ENCODE data around the gene ENTR1.

DNA sequence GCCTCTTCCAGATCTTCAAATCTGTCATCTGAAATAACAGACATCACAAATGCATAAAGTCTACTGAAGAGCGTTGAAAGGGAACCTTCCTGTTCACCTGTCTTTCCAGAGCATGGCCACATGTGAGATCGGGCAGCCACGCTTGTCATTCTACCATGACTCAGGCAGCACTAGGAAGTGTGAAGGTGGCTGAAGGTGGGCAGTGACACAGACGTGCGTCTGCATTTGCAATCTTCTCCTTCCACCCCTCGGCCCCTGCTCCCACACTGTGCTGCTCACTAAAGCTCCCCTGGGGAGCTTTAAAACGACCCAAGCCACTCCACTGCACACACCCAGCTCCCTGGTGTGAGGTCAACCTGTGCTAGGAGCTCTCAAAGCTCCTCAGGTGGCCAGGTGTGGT lies 2.5 kb downstream of the ENTR1 start:
- TF ChIP-seq ZNF837 (tag by site-specific recombination; IDR thresholded peaks at IDR 0.05) = no peak
- TF ChIP-seq, protein P1, sequence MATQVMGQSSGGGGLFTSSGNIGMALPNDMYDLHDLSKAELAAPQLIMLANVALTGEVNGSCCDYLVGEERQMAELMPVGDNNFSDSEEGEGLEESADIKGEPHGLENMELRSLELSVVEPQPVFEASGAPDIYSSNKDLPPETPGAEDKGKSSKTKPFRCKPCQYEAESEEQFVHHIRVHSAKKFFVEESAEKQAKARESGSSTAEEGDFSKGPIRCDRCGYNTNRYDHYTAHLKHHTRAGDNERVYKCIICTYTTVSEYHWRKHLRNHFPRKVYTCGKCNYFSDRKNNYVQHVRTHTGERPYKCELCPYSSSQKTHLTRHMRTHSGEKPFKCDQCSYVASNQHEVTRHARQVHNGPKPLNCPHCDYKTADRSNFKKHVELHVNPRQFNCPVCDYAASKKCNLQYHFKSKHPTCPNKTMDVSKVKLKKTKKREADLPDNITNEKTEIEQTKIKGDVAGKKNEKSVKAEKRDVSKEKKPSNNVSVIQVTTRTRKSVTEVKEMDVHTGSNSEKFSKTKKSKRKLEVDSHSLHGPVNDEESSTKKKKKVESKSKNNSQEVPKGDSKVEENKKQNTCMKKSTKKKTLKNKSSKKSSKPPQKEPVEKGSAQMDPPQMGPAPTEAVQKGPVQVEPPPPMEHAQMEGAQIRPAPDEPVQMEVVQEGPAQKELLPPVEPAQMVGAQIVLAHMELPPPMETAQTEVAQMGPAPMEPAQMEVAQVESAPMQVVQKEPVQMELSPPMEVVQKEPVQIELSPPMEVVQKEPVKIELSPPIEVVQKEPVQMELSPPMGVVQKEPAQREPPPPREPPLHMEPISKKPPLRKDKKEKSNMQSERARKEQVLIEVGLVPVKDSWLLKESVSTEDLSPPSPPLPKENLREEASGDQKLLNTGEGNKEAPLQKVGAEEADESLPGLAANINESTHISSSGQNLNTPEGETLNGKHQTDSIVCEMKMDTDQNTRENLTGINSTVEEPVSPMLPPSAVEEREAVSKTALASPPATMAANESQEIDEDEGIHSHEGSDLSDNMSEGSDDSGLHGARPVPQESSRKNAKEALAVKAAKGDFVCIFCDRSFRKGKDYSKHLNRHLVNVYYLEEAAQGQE (tag by site-specific recombination; IDR thresholded peaks at IDR 0.05) = no peak
- TF ChIP-seq, protein P2, sequence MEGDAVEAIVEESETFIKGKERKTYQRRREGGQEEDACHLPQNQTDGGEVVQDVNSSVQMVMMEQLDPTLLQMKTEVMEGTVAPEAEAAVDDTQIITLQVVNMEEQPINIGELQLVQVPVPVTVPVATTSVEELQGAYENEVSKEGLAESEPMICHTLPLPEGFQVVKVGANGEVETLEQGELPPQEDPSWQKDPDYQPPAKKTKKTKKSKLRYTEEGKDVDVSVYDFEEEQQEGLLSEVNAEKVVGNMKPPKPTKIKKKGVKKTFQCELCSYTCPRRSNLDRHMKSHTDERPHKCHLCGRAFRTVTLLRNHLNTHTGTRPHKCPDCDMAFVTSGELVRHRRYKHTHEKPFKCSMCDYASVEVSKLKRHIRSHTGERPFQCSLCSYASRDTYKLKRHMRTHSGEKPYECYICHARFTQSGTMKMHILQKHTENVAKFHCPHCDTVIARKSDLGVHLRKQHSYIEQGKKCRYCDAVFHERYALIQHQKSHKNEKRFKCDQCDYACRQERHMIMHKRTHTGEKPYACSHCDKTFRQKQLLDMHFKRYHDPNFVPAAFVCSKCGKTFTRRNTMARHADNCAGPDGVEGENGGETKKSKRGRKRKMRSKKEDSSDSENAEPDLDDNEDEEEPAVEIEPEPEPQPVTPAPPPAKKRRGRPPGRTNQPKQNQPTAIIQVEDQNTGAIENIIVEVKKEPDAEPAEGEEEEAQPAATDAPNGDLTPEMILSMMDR (tag by site-specific recombination; IDR thresholded peaks at IDR 0.05) = no peak
- no peak for TF ChIP-seq HOXA7 (CRISPR knock-in tag; IDR thresholded peaks at IDR 0.05; ENCODE audit: borderline replicate concordance)
- TF ChIP-seq, protein P3, sequence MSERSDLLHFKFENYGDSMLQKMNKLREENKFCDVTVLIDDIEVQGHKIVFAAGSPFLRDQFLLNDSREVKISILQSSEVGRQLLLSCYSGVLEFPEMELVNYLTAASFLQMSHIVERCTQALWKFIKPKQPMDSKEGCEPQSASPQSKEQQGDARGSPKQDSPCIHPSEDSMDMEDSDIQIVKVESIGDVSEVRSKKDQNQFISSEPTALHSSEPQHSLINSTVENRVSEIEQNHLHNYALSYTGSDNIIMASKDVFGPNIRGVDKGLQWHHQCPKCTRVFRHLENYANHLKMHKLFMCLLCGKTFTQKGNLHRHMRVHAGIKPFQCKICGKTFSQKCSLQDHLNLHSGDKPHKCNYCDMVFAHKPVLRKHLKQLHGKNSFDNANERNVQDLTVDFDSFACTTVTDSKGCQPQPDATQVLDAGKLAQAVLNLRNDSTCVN (tag by site-specific recombination; optimal IDR thresholded peaks at IDR 0.05) = no peak
- TF ChIP-seq, protein P4, sequence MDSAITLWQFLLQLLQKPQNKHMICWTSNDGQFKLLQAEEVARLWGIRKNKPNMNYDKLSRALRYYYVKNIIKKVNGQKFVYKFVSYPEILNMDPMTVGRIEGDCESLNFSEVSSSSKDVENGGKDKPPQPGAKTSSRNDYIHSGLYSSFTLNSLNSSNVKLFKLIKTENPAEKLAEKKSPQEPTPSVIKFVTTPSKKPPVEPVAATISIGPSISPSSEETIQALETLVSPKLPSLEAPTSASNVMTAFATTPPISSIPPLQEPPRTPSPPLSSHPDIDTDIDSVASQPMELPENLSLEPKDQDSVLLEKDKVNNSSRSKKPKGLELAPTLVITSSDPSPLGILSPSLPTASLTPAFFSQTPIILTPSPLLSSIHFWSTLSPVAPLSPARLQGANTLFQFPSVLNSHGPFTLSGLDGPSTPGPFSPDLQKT (IDR thresholded peaks at IDR 0.05; ENCODE audit: borderline replicate concordance, low read depth, low read length) = no peak
- TF ChIP-seq ZNF501 (tag by site-specific recombination; IDR thresholded peaks at IDR 0.05) = no peak
- no peak for TF ChIP-seq ZNF184 (tag by site-specific recombination; IDR thresholded peaks at IDR 0.05)

All from HEK293 (cell line).